Hematopoietic multipotent progenitor cell (in vitro differentiated cells): ENCODE measurements around the gene SRPK2. TPM values are rescaled to one million over a fixed set of nuclear protein-coding genes. Genes with fewer than 3 reads are reported as not detected.
"Not testable (repeated sequence)": the region's sequence is repeated elsewhere in the genome, so short reads cannot be mapped to it uniquely, and the experiment has no call there.

ENCODE experiments used
- DNase-seq, 3 donors: peaks; one replicate each; pipeline ENCODE4 v3.0.0-alpha.2; 2011 to 2015; ENCODE audit warnings: low read depth in 2 of 3, low spot score in 2 of 3
- total RNA-seq: library from RNA; depleted of rRNA; stranded (reverse); fragments of >200 nt; gene quantifications from one replicate; pipeline ENCODE4 v1.2.3, GENCODE V29; 2012

SRPK2 gene
- 16.7 TPM for total RNA-seq

GRCh38 chr7:105388356-105389087 is at the start of gene SRPK2:
TSS of gene SRPK2 (minus strand) at chr7:105388921.
- peak in 2 of 3 donors; percentile 65 to 74 for DNase-seq

GRCh38 chr7:105438254-105438653 is 49.5 kb upstream of the SRPK2 start:
- no peak for DNase-seq

DNA sequence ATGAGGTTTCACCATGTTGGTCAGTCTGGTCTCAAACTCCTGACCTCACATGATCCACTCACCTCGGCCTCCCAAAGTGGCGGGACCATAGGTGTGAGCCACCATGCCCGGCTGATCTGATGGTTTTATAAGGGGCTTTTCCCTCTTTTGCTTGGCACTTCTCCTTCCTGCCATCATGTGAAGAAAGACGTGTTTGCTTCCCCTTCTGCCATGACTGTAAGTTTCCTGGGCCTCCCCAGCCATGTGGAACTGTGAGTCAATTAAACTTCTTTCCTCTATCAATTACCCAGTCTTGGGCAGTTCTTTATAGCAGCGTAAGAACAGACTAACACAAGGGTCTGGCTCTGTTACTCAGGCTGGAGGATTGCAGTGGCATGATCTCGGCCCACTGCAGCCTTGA is 48.6 kb upstream of the SRPK2 start:
- not testable (repeated sequence) for DNase-seq

GRCh38 chr7:105429746-105430612 is 41.3 kb upstream of the SRPK2 start:
- DNase-seq, result peak; percentile 17 to 61 (median 31)

DNA sequence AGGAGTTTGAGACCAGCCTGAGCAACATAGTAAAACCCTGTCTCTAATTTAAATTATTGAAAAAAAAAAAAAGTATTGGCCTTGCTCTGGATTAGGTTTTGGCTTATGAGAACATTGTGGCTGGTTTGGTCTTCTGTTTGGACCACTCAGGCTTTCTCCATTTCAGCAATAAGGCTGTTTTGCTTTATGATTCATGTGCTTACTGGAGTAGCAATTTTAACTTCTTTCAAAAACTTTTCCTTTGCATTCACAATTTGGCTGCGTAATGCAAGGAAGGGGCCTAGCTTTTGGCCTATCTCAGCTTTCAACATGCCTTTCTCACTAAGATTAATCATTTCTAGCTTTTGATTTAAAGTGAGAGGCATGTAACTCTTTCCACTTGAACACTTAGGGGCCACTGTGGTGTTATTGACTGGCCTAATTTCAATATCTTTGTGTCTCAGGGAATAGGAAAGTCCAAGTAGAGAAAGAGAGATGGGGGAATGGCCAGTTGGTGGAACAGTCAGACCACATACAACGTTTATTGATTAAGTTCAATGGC is 38.0 kb upstream of the SRPK2 start:
- DNase-seq, result no peak

- no peak for DNase-seq
Observed at GRCh38 chr7:105423987-105424386, 35.3 kb upstream of the SRPK2 start.

- no peak for DNase-seq
Observed at GRCh38 chr7:105413887-105414437, 25.2 kb upstream of the SRPK2 start.

DNA sequence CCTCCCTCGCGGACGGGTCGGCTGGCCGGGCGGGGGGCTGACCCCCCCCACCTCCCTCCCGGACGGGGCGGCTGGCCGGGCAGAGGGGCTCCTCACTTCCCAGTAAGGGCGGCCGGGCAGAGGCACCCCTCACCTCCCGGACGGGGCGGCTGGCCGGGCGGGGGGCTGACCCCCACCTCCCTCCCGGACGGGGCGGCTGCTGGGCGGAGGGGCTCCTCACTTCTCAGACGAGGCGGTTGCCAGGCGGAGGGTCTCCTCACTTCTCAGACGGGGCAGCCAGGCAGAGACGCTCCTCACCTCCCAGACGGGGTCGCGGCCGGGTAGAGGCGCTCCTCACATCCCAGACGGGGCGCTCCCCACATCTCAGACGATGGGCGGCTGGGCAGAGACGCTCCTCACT is 22.1 kb upstream of the SRPK2 start:
- DNase-seq, result not testable (repeated sequence)

DNA sequence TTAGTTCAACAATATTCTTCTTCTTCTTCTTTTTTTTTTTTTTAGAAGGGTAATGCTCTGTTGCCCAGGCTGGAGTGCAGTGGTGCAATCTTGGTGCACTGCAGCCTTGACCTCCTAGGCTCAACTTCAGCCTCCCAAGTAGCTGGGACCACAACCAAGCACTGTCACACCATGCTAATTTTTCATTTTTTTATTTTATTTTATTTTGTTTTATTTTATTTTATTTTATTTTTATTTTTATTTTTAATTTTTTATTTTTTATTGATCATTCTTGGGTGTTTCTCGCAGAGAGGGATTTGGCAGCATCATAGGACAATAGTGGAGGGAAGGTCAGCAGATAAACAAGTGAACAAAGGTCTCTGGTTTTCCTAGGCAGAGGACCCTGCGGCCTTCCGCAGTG is 21.1 kb upstream of the SRPK2 start:
- not testable (repeated sequence) for DNase-seq

DNA sequence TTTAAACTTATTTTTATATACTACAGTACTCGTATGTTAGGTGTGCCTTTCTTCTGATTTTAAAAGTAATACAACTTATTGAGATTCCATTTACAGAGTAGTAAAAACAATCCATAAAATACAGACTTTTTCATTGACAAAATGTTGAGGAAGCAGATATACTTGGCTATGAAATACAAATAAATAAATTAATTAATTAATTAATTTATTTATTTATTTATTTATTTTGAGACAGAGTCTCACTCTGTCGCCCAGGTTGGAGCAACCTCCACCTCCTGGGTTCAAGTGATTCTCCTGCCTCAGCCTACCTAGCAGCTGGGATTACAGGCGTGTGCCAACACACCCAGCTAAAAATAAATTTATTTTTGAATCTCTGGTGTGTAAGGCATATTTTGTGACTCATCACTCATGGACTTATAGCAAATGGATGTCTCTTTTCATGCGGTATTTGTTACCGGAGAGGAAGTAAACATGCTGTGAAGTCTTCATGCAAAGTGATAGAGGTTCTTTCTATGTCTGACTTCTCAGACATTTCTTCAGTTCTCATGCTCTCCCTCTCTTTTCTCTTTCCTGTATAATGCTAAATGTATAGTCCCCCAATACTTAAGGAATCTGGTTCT is 20.2 kb upstream of the SRPK2 start:
- DNase-seq, result no peak

DNA sequence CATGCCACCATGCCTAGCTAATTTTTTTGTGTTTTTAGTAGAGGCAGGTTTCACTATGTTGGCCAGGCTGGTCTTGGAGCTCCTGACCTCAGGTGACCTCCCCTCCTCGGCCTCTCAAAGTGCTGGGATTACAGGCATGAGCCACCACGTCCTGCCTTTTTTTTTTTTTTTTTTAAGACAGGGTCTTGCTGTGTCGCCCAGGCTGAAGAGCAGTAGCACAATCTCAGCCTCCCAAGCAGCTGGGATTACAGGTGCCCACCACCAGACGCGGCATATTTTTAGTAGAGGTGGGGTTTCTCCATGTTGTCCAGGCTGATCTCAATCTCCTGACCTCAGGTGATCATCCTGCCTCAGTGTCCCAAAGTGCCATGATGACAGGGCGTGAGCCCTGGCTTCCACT is 14.4 kb upstream of the SRPK2 start:
- no peak for DNase-seq

DNA sequence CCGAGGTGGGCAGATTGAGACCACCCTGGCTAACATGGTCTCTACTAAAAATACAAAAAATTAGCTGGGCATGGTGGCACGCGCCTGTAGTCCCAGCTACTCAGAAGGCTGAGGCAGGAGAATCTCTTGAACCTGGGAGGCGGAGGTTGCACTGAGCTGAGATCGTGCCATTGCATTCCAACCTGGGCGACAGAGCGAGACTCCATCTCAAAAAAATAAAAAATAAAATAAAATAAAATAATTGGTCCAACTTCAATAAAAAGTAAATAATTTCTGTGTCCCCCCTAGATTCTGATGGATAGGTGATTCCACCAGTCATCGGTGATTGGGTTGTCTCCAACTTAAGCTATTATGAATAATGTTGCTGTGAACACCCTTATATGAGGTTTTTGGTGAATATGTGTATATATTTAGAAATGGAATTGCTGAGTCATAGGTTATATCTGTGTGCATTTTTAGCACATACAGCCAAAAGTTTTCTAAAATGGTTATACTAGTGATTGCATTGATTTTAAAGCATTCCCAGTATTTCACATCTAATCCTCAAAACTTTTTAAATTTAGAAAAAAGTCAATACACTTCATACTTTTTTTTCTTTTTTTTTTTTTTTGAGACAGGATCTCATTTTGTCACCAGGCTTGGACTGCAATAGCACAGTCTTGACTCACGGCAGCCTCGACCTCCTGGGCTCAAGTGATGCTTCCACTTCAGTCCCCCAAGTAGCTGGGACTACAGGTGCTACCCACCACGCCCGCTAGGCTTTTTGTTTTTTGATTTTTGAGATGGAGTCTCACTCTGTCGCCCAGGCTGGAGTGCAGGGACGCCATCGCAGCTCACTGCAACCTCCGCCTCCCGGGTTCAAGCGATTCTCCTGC is 13.7 kb upstream of the SRPK2 start:
- no peak for DNase-seq

DNA sequence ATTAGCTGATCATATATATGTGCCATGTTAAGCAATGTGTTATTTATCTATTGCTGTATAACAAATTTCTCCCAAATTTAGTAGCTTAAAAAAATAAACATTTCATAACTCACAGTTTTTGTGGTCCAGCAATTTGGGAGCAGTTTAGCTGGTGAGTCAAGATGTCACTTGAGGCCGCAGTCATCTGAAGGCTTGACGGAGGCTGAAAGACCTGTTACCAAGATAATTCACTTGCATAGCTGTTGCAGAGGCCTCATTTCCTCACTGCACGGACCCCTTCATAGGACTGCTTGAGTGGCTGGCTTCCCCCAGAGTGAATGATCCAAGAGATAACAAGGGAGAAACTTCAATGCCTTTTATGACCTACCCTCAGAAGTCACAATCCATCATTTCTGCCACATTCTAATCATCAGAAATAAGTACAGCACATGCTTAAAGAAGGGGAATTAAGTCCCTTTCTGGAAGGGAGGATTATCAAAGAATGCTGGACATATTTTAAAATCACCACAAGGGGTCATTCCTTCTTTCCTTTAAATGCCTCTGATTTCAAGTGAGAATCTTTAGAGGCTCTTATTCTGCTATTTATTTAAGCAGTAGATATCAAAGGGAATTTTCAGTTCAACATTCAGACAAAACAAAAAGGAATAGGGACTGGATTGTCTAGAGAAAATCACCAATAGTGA is 10.5 kb upstream of the SRPK2 start:
- peak in 1 of 3 donors; percentile 45 for DNase-seq

DNA sequence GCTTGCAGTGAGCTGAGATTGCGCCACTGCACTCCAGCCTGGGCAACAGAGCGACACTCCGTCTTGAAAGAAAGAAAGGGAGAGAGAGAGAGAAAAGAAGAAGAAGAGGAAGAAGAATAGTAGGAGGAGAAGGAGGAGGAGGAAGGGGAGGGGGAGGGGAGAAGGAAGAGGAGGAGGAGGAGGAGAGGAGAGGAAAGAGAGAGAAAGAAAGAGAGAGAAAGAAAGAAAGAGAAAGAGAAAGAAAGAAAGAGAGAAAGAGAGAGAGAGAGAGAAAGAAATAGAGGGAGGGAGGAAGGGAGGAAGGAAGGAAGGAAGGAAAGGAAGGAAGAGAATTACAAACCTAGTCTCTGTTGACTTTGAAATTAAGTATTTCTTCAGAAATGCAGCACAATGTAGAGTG is 7.8 kb upstream of the SRPK2 start:
- no peak for DNase-seq

- no peak for DNase-seq
Observed at GRCh38 chr7:105391429-105391828, 2.7 kb upstream of the SRPK2 start.

DNA sequence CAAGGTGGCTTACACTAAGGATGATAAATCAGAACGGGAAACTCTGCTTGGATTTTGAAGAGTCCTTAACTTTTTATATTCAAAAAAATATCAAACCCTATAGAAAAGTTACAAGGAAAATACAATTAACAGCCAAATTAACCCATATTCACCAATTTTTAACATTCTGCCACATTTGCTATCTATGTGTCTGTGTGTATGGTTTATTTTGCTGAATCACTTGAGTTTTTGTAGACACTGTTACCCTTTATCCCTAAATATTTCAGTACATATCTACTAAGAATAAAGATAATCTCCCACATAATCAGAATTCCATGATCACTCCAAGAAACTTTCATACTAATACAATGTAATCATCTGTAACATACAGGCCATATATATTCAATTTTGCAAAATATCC is 1.2 kb upstream of the SRPK2 start:
- DNase-seq, result no peak

GRCh38 chr7:105389088-105389650 is 448 bp upstream of the SRPK2 start:
- peak in 2 of 3 donors; percentile 37 to 56 for DNase-seq

DNA sequence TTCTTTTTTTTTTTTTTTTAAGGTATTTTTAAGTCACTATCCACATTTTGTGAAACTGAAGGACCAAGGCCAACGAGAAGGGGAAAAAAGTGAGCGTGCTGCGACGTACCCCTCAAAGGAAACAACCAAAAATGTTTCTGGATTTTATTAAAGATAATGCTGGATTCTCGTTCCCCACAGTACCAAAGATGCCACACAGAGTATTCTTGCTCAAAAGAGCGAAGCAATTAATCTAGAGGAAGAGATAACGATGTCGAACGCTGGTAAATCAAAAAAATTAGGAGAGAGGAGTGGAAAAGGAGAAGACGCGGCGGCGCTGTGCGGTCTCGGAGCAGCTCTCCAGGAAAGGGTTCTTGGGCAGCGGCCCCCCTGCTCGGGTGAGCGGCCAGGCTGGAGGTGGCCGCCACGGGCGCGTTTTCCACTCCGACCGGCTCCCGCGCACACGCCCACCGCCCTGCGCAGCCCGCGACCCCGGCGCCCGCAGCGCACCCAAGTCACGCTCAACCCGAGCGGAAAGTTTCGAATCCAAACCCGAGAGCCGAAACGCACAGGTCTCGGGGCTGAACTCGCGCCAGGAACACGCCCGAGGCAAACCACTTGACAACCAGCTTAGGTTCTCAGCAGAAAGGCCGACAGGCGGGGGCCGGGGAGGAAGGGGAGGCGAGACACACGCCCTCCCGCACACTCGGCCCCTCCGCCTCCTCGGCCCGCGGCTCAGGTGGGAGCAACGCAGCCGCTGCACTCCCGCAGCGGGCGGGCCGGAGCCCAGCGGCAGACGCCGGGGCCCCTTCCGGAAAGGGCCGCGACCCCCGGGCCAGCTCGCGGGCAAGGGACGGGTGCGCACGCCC is 989 bp downstream of the SRPK2 start:
- DNase-seq, result peak in 2 of 3 donors; percentile 42 to 57
